Colonic mucosa (tissue), 4 donors: Measurements from ENCODE around the gene OPCML. TPM values are rescaled to one million over a fixed set of nuclear protein-coding genes. Genes with fewer than 3 reads are reported as not detected.

Source experiments
- DNase-seq: peaks from one replicate; pipeline ENCODE4 v3.0.0-alpha.2; 2020
- H3K27ac ChIP-seq: fragments of 200-600 bp; one replicate; pipeline ENCODE4 v1.8.0; 2021
- H3K27me3 ChIP-seq: fragments of 200-600 bp; one replicate; pipeline ENCODE4 v1.8.0; 2021
- H3K36me3 ChIP-seq: fragments of 200-600 bp; one replicate; pipeline ENCODE4 v1.8.0; 2021
- H3K4me1 ChIP-seq: fragments of 200-600 bp; one replicate; pipeline ENCODE4 v1.8.0; 2021; ENCODE audit warnings: mild to moderate bottlenecking
- H3K4me3 ChIP-seq: fragments of 200-600 bp; one replicate; pipeline ENCODE4 v1.8.0; 2021
- H3K9ac ChIP-seq, 2 donors: one replicate each; pipeline ENCODE4 v1.7.0; 2013; ENCODE audit warnings: control low read depth in 2 of 2, low read depth in 2 of 2, low read length in 2 of 2
- H3K9me3 ChIP-seq: fragments of 200-600 bp; one replicate; pipeline ENCODE4 v1.8.0; 2021
- CTCF ChIP-seq: fragments of 200-600 bp; IDR thresholded peaks from one replicate; pipeline ENCODE4 v1.8.0; 2022; ENCODE audit warnings: antibody characterized with exemption, mild to moderate bottlenecking
- intact Hi-C: fragments of 100-400 bp; cut with DNase I; formaldehyde crosslinking; loops from one replicate; pipeline ENCODE4 v1.14.1; 2022
- total RNA-seq, 2 donors: library from RNA; stranded (reverse); fragmentation: NEBNext Ultra II Directional in 1 of 2; extraction: Animal tissue kit (Norgen Biotek cat#: 25700) in 1 of 2; gene quantifications; one replicate each; pipeline ENCODE4 v1.2.1, GENCODE V29; 2021
- donor health status: healthy.
- donor health status: DM: no; HTN: no; CAD: no.
- donor health status: DM: no; HTN: no; CAD: no.

OPCML gene
- total RNA-seq, 2 donors from 2014 or later: 0.08 TPM; not detected in 1

DNA sequence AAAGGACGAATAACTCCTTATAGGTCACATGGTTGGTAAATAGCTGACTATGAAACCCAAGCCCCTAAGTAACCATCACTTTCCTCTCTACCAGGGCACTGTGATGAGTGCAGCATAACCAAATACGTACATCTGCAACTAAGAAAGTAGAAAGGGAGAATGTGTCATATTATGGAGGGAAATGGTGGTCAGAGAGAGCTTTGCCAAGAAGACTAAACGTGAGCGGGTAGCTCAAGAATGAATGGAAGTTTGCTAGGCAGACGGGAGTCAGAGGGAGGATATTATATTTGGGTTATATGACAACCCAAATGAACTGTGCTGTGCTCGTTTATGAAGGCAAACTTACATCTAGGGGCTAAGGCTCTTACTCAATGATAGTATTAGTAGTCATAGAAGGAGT lies 537.3 kb downstream of the OPCML start:
- TF ChIP-seq CTCF: no peak
- Histone ChIP-seq H3K36me3 (no peaks in the 10 kb centered on the region), H3K27me3 (no peaks in the 10 kb centered on the region), H3K9me3 (no peaks in the 10 kb centered on the region), H3K27ac (no peak overlapping the region), H3K4me1 (no peaks in the 10 kb centered on the region), H3K9ac (no peak overlapping the region), H3K4me3 (no peak overlapping the region)
- no peak for DNase-seq
- intact Hi-C loops: no loop called here

DNA sequence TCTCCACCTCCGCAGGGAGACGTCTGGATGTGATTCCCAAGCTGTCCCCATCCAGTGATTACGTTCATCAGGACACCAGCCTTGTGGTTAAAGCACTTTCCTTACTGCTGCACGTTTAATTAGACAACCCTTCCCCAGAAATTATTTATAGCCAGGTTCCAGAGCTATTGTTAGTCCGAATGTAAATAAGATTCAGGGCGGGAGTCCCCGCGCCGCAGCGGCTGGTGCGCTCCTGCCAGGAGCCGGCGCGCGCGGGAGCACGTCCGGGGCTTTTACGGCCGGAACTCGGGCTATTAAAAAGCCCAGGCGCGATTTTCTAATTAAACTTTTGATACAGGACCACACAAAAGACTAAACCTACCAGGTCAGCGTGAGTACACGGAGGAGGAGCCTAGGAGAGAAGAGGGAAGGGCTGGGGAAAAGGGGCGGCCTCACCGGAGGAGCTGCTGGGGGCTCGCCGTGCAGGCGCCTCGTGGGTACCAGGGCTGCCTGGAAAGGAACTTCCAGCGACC lies 538.3 kb downstream of the OPCML start:
- Histone ChIP-seq H3K4me1 (no peaks in the 10 kb centered on the region), H3K27me3 (no peaks in the 10 kb centered on the region), H3K36me3 (no peaks in the 10 kb centered on the region), H3K9ac (no peak overlapping the region), H3K27ac (no peak overlapping the region), H3K9me3 (no peaks in the 10 kb centered on the region), H3K4me3 (no peak overlapping the region)
- no peak for TF ChIP-seq CTCF
- no peak for DNase-seq
- intact Hi-C loops: no loop called here

DNA sequence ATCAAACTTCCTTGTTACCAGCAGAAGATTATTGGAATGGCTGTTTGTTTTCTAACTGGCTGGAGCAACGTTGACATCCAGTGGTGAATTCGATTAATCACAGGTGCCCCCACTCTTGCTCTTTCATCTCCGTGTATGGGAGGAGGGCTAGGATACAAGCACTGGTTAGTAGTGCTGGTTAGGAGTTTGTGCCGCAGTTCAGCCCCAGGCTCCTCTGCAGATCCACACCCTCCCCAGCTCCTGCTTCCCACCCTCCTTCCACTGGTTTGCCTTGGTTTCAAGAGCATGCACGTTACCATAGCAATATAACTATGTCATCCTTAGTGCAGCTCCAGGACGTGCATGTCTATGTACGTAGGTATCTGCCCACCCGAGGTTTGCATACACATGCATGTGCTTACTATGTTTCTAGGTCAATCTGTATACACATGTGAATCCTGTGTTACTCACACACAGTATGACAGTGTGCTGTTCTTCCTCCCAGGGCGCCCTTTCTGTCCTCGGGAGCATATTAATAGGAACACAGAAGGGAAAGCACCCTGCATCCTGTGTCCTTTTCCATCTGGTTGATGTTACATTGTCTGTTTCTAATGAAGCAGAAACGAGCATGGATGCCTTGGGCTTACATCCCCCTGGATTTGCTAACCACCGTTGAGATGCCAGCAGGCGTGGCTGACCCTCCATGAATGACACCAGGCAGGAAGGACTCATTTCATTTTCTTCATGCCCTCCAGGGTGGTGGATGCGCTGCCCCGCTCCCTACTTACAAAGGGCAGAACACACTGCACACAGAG lies 539.3 kb downstream of the OPCML start:
- H3K27me3 ChIP-seq: no peaks in the 10 kb centered on the region
- no peak for TF ChIP-seq CTCF
- no peak overlapping the region for H3K4me3 ChIP-seq
- no peak for DNase-seq
- no peaks in the 10 kb centered on the region for H3K4me1 ChIP-seq
- H3K36me3 ChIP-seq: no peaks in the 10 kb centered on the region
- intact Hi-C loops: no loop called here
- H3K9me3 ChIP-seq: no peaks in the 10 kb centered on the region
- H3K9ac ChIP-seq: no peak overlapping the region
- no peak overlapping the region for H3K27ac ChIP-seq

DNA sequence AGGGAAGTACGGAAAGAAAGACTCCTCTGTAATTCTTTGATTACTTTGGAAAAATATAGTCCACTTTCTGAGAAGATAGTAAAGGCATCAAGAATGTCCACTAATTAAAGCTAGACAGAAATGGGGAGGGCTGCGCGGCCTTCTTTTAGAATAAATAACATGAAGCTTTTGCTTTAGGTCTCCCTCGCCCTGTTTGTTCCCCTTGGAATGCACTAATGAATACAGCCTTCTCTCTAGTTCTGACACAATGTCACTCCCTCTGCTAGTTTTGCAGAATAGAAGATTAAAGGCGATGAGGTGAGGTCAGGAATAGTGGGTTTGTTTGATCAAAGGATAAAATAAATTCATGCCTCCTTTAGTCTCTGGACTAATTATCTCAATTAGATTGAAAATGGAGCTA lies 543.9 kb downstream of the OPCML start:
- no peaks in the 10 kb centered on the region for H3K36me3 ChIP-seq
- intact Hi-C loops: no loop called here
- DNase-seq: no peak
- H3K9ac ChIP-seq: no peak overlapping the region
- H3K4me3 ChIP-seq: no peak overlapping the region
- H3K27me3 ChIP-seq: no peaks in the 10 kb centered on the region
- H3K27ac ChIP-seq: no peak overlapping the region
- TF ChIP-seq CTCF: no peak
- no peaks in the 10 kb centered on the region for H3K9me3 ChIP-seq
- H3K4me1 ChIP-seq: no peaks in the 10 kb centered on the region

DNA sequence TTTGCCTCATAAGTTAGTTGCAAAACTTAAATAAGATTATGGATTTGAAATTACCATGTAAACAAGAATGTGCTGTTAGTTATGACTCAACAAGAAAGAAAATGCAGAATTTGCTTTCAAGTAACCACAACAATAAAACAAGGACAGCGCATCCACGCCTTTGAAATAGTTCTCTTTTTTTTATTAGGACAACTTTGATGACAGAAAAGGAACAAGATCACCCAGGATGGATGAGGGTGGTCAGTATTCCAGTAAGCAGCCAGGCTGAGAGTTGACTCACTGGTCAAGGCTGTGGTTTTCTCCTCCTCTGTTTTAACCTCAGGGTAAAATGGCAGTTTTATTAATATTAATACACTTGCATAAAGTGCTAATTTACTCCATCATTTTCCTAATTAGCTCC lies 544.4 kb downstream of the OPCML start:
- TF ChIP-seq CTCF: no peak
- H3K9ac ChIP-seq: no peak overlapping the region
- no peak for DNase-seq
- intact Hi-C loops: no loop called here
- H3K4me1 ChIP-seq: no peaks in the 10 kb centered on the region
- H3K27ac ChIP-seq: no peak overlapping the region
- H3K4me3 ChIP-seq: no peak overlapping the region
- H3K9me3 ChIP-seq: no peaks in the 10 kb centered on the region
- H3K36me3 ChIP-seq: no peaks in the 10 kb centered on the region
- H3K27me3 ChIP-seq: no peaks in the 10 kb centered on the region
